SK-N-SH treated with all-trans-retinoic acid at 6 μM for 48 hours (cell line): Measurements from ENCODE around the gene C11orf68.
A peak's percentile ranks its signal among the peaks of the same experiment; 100 is the strongest.

Experiments used
- ATAC-seq: fragments of 200-7000 bp; cut with Tn5 transposase; 3 replicates; pipeline ENCODE4 v1.9.1; 2020; ENCODE audit warnings: mild to moderate bottlenecking, moderate library complexity
- ARNTL ChIP-seq: fragments of 450-650 bp; formaldehyde crosslinking; IDR thresholded peaks from 2 replicates; pipeline ENCODE4 v1.5.0; 2020; ENCODE audit warnings: low read depth, mild to moderate bottlenecking, moderate library complexity, borderline replicate concordance
- BACH2 ChIP-seq: fragments of 250-450 bp; sonication (Bioruptor Pico); IDR thresholded peaks from 2 replicates; pipeline ENCODE4 v1.9.0; 2021; ENCODE audit warnings: mild to moderate bottlenecking, borderline replicate concordance
- CSDC2 ChIP-seq: fragments of 250-450 bp; sonication (Bioruptor Pico); IDR thresholded peaks from 2 replicates; pipeline ENCODE4 v1.5.0; 2020; ENCODE audit warnings: mild to moderate bottlenecking, moderate library complexity
- ESRRG ChIP-seq: fragments of 250-450 bp; sonication (Bioruptor Pico); IDR thresholded peaks from 2 replicates; pipeline ENCODE4 v1.6.1; 2021; ENCODE audit warnings: mild to moderate bottlenecking
- ISL1 ChIP-seq: fragments of 250-450 bp; sonication (Bioruptor Pico); IDR thresholded peaks from 2 replicates; pipeline ENCODE4 v2.1.2; 2022; ENCODE audit warnings: mild to moderate bottlenecking, moderate library complexity
- OSR1 ChIP-seq: fragments of 250-450 bp; sonication (Bioruptor Pico); IDR thresholded peaks from 2 replicates; pipeline ENCODE4 v1.8.0; 2022; ENCODE audit warnings: moderate library complexity, mild to moderate bottlenecking, inconsistent platforms
- PPARA ChIP-seq: fragments of 250-450 bp; sonication (Bioruptor Pico); IDR thresholded peaks from 2 replicates; pipeline ENCODE4 v1.5.0; 2020; ENCODE audit warnings: mild to moderate bottlenecking, borderline replicate concordance
- RARB ChIP-seq: fragments of 250-450 bp; sonication (Bioruptor Pico); IDR thresholded peaks from 2 replicates; pipeline ENCODE4 v1.8.0; 2021; ENCODE audit warnings: mild to moderate bottlenecking, moderate library complexity
- SNAI2 ChIP-seq: fragments of 250-450 bp; sonication (Bioruptor Pico); IDR thresholded peaks from 2 replicates; pipeline ENCODE4 v1.5.0; 2020; ENCODE audit warnings: mild to moderate bottlenecking, moderate library complexity
- ZC3H10 ChIP-seq: fragments of 250-450 bp; sonication (Bioruptor Pico); IDR thresholded peaks from 2 replicates; pipeline ENCODE4 v1.5.1; 2021; ENCODE audit warnings: mild to moderate bottlenecking, moderate library complexity
- ZFP3 ChIP-seq: fragments of 250-450 bp; sonication (Bioruptor Pico); IDR thresholded peaks from 2 replicates; pipeline ENCODE4 v1.5.0; 2020; ENCODE audit warnings: mild to moderate bottlenecking, moderate library complexity
- ZNF565 ChIP-seq: fragments of 450-650 bp; formaldehyde crosslinking; conservative IDR thresholded peaks from 2 replicates; pipeline ENCODE4 v1.5.0; 2020; ENCODE audit warnings: low read depth, mild to moderate bottlenecking, moderate library complexity
- ZNF70 ChIP-seq: fragments of 450-650 bp; formaldehyde crosslinking; IDR thresholded peaks from 2 replicates; pipeline ENCODE4 v1.5.0; 2020; ENCODE audit warnings: mild to moderate bottlenecking, moderate library complexity
- ZNF8 ChIP-seq: fragments of 450-650 bp; formaldehyde crosslinking; IDR thresholded peaks from 2 replicates; pipeline ENCODE4 v1.5.0; 2020; ENCODE audit warnings: mild to moderate bottlenecking, moderate library complexity
- TF ChIP-seq, protein P1 (sequence below): fragments of 250-450 bp; sonication (Bioruptor Pico); IDR thresholded peaks from 2 replicates; pipeline ENCODE4 v1.5.1; 2020; ENCODE audit warnings: low read depth, mild to moderate bottlenecking, moderate library complexity
- TF ChIP-seq, protein P2 (sequence below): fragments of 250-450 bp; sonication (Bioruptor Pico); IDR thresholded peaks from 2 replicates; pipeline ENCODE4 v1.8.0; 2020; ENCODE audit warnings: mild to moderate bottlenecking, moderate library complexity, borderline replicate concordance
- TF ChIP-seq, protein P3 (sequence below): fragments of 250-450 bp; sonication (Bioruptor Pico); IDR thresholded peaks from 2 replicates; pipeline ENCODE4 v1.8.0; 2021; ENCODE audit warnings: low read depth, mild to moderate bottlenecking, moderate library complexity, borderline replicate concordance
- TF ChIP-seq, protein P4 (sequence below): fragments of 250-450 bp; sonication (Bioruptor Pico); IDR thresholded peaks from 2 replicates; pipeline ENCODE4 v1.5.0; 2020; ENCODE audit warnings: mild to moderate bottlenecking, moderate library complexity
- TF ChIP-seq, protein P5 (sequence below): fragments of 250-450 bp; sonication (Bioruptor Pico); IDR thresholded peaks from 2 replicates; pipeline ENCODE4 v1.5.1; 2021; ENCODE audit warnings: mild to moderate bottlenecking, moderate library complexity

C11orf68 gene

DNA sequence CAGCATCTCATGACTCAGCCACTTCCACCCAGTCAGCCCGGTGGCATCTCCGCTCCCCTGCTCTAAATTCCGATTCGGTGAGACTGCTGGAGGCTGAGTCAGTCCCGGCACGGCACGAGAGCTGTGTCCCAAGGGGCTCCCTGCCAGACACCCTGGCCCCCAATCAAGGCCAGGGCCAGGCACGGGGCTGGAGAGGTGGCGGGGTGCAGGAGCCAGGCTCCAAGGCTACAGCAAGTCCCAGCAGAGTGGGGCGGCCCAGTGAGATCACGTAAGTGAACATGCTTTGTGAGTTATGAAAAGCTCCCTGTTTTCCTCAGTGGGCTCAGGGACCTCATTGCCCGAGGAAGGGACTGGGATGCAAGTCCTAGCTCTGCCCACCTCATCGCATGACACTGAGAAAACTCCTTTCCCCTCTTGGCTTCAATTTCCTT, 3.0 kb downstream of the C11orf68 start:
- TF ChIP-seq, protein P1, sequence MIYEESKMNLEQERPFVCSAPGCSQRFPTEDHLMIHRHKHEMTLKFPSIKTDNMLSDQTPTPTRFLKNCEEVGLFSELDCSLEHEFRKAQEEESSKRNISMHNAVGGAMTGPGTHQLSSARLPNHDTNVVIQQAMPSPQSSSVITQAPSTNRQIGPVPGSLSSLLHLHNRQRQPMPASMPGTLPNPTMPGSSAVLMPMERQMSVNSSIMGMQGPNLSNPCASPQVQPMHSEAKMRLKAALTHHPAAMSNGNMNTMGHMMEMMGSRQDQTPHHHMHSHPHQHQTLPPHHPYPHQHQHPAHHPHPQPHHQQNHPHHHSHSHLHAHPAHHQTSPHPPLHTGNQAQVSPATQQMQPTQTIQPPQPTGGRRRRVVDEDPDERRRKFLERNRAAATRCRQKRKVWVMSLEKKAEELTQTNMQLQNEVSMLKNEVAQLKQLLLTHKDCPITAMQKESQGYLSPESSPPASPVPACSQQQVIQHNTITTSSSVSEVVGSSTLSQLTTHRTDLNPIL, result 0 out of 2 replicates have a peak, but pooled peaks have one; percentile 23
- TF ChIP-seq, protein P2, sequence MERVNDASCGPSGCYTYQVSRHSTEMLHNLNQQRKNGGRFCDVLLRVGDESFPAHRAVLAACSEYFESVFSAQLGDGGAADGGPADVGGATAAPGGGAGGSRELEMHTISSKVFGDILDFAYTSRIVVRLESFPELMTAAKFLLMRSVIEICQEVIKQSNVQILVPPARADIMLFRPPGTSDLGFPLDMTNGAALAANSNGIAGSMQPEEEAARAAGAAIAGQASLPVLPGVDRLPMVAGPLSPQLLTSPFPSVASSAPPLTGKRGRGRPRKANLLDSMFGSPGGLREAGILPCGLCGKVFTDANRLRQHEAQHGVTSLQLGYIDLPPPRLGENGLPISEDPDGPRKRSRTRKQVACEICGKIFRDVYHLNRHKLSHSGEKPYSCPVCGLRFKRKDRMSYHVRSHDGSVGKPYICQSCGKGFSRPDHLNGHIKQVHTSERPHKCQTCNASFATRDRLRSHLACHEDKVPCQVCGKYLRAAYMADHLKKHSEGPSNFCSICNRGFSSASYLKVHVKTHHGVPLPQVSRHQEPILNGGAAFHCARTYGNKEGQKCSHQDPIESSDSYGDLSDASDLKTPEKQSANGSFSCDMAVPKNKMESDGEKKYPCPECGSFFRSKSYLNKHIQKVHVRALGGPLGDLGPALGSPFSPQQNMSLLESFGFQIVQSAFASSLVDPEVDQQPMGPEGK (CRISPR knock-in tag), result peak; percentile 41; the same call in 1 of the 2 replicates
- TF ChIP-seq ARNTL (CRISPR knock-in tag) (no peak), ZNF565 (CRISPR knock-in tag) (no peak), ESRRG (CRISPR knock-in tag) (no peak), ISL1 (CRISPR knock-in tag) (peak; percentile 29; the same call in 1 of the 2 replicates)
- TF ChIP-seq, all 23 proteins: peak for 3

DNA sequence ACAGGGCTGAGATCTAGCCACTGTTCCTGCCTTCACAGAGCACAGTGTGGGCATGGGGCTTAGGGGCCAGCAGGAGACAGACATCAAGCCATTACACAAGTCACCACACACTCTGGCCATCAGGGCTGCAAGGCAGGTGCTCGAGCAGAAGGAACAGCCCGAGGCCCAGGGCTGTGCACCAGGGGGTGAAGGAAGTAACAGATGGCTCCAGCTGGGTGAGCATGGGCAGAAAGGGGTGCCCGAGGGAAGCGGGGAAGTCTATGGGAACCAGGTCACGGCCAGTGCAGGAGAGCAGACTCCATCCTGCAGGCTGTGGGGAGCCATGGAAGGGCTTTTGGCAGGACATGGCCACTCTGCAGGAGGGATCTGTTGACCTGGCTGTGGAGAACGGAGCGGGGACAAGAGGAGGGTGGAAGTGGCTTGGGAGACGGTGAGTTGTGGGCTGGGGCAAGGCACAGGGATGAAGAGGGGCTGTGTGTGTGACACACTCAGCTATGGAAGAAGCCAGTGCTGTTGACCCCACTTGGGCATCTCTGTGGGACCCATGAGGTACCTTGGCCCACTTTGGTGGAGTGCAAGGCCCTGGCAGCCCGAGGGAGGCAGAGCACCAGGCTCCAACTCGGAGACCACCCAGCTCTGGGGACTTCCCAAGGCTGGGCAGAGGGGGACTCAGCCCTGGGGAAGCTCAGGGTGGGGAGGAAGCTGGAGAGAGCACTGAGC, 3.6 kb downstream of the C11orf68 start:
- TF ChIP-seq ZFP3 (CRISPR knock-in tag), result 0 out of 2 replicates have a peak, but pooled peaks have one; percentile 6
- TF ChIP-seq ZNF8 (CRISPR knock-in tag), result no peak
- TF ChIP-seq PPARA (CRISPR knock-in tag), result no peak
- 0 out of 2 replicates have a peak, but pooled peaks have one; percentile 17 for TF ChIP-seq CSDC2 (CRISPR knock-in tag)
- TF ChIP-seq ZNF565 (CRISPR knock-in tag), result no peak
- ATAC-seq, result peak; percentile 2

More for the DNA sequence above, 3.0 kb downstream of the C11orf68 start:
- peak; percentile 81 for ATAC-seq

DNA sequence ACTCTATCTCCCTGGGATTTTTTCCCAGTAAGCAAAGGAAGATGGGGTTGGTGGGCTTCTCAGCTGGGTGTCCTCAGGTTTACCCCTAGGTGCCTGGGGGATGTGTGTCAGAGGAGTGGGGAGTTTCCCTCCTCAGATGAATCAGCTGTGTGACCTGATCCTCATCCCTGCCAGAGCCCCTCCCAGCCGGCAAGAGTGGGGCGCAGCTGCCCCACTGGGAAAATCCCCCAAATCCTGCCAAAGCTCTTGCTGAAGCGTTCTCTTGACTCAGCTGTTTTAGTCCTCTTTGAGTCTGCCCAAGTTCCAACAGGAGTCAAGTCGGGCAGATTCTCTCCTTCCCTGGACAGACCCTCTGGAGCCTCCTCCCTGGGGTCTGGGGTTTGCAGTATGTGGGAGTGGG, 6.0 kb downstream of the C11orf68 start:
- ATAC-seq, result no peak
- TF ChIP-seq ESRRG (CRISPR knock-in tag) (no peak), ISL1 (CRISPR knock-in tag) (no peak)
- TF ChIP-seq, protein P3, sequence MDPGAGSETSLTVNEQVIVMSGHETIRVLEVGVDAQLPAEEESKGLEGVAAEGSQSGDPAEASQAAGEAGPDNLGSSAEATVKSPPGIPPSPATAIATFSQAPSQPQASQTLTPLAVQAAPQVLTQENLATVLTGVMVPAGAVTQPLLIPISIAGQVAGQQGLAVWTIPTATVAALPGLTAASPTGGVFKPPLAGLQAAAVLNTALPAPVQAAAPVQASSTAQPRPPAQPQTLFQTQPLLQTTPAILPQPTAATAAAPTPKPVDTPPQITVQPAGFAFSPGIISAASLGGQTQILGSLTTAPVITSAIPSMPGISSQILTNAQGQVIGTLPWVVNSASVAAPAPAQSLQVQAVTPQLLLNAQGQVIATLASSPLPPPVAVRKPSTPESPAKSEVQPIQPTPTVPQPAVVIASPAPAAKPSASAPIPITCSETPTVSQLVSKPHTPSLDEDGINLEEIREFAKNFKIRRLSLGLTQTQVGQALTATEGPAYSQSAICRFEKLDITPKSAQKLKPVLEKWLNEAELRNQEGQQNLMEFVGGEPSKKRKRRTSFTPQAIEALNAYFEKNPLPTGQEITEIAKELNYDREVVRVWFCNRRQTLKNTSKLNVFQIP (CRISPR knock-in tag), result no peak
- TF ChIP-seq, all 23 proteins: peak for 0

DNA sequence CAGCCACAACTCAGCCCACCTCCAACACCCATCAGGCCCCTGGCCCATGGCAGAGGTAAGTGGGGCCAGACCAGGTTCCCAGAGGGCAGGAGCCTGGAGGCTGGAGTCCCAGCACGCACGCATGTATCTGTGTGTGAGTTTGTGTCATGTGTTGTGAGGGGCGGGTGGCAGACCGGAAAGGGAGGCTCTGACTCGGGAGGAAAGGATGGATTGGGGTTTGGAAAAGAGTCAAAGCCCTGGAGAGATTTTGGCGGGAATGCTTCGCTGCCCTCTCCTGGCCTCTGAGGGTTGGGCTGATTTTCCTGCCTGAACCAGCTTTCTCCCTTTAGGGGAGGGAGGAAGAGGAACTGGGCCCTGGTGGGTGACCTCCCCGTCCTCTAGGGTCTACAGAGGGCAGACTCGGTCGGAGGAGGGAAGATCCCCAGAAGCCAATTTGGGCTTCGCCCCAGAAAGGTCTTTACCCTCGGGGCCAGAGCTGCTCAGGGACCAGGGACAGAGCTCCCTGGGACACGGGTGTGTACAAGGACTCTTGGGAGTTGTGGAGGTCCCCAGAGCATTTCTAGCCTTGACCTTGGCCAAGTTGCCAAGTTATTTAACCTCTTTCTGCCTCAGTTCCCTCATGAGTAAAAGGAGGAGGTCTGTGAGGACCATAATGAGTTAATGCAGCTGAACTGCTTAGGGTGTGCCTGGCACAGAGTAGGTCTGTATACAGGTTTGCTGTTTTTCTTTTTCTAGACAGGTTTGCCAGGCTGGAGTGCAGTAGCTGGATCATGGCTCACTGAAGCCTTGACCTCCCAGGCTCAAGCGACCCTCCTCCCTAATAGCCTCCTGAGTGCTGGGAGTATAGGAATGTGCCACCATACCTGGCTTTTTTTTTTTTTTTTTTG, 6.9 kb downstream of the C11orf68 start:
- ATAC-seq, result peak; percentile 35
- TF ChIP-seq ISL1 (CRISPR knock-in tag) (no peak), OSR1 (CRISPR knock-in tag) (no peak), ZNF70 (CRISPR knock-in tag) (0 out of 2 replicates have a peak, but pooled peaks have one; percentile 27), ZNF565 (CRISPR knock-in tag) (no peak), ZC3H10 (no peak)
- TF ChIP-seq, protein P4, sequence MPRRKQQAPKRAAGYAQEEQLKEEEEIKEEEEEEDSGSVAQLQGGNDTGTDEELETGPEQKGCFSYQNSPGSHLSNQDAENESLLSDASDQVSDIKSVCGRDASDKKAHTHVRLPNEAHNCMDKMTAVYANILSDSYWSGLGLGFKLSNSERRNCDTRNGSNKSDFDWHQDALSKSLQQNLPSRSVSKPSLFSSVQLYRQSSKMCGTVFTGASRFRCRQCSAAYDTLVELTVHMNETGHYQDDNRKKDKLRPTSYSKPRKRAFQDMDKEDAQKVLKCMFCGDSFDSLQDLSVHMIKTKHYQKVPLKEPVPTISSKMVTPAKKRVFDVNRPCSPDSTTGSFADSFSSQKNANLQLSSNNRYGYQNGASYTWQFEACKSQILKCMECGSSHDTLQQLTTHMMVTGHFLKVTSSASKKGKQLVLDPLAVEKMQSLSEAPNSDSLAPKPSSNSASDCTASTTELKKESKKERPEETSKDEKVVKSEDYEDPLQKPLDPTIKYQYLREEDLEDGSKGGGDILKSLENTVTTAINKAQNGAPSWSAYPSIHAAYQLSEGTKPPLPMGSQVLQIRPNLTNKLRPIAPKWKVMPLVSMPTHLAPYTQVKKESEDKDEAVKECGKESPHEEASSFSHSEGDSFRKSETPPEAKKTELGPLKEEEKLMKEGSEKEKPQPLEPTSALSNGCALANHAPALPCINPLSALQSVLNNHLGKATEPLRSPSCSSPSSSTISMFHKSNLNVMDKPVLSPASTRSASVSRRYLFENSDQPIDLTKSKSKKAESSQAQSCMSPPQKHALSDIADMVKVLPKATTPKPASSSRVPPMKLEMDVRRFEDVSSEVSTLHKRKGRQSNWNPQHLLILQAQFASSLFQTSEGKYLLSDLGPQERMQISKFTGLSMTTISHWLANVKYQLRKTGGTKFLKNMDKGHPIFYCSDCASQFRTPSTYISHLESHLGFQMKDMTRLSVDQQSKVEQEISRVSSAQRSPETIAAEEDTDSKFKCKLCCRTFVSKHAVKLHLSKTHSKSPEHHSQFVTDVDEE (CRISPR knock-in tag), result no peak
- TF ChIP-seq, all 23 proteins: peak for 1

DNA sequence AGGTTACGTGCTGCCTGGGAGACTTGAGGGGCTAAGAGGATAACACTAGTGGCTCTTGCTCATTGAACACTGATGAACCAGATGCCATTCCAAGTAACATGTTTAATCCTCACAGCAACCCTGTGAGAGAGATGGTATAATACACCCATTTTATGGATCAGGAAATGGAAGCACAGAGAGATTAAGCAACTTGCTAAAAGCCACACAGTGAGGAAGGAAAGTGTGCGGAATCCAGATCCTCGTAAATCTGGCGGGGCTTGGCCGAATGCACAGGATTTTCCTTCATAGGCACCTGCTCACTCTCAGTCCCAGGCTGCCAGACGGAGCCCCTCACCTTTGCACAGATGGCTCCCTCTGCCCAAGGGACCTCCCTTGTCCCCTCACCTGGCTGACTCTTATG, 11.0 kb downstream of the C11orf68 start:
- ATAC-seq, result no peak
- TF ChIP-seq SNAI2 (CRISPR knock-in tag), result no peak
- no peak for TF ChIP-seq ARNTL (CRISPR knock-in tag)
- TF ChIP-seq RARB (CRISPR knock-in tag), result no peak
- no peak for TF ChIP-seq ZC3H10
- TF ChIP-seq, protein P5, sequence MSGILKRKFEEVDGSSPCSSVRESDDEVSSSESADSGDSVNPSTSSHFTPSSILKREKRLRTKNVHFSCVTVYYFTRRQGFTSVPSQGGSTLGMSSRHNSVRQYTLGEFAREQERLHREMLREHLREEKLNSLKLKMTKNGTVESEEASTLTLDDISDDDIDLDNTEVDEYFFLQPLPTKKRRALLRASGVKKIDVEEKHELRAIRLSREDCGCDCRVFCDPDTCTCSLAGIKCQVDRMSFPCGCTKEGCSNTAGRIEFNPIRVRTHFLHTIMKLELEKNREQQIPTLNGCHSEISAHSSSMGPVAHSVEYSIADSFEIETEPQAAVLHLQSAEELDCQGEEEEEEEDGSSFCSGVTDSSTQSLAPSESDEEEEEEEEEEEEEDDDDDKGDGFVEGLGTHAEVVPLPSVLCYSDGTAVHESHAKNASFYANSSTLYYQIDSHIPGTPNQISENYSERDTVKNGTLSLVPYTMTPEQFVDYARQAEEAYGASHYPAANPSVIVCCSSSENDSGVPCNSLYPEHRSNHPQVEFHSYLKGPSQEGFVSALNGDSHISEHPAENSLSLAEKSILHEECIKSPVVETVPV, result no peak
- no peak for TF ChIP-seq BACH2 (CRISPR knock-in tag)
- no peak for TF ChIP-seq ISL1 (CRISPR knock-in tag)
- TF ChIP-seq, protein P3 (CRISPR knock-in tag), result no peak
- no peak for TF ChIP-seq ZNF70 (CRISPR knock-in tag)
